Activated T-cell treated with anti-CD3 and anti-CD28 coated beads for 1 hour (primary cell): ENCODE data around the gene TJP3.
"Not testable (repeated sequence)": the region's sequence is repeated elsewhere in the genome, so short reads cannot be mapped to it uniquely, and the experiment has no call there.

ENCODE experiments used
- DNase-seq: peaks from one replicate; pipeline ENCODE4 v3.0.0-alpha.2; 2020; ENCODE audit warnings: low read depth

Gene TJP3

GRCh38 chr19:3745363-3746045 is 37.3 kb downstream of the TJP3 start:
- no peak for DNase-seq

- no peak for DNase-seq
Observed at GRCh38 chr19:3746371-3747056, 38.3 kb downstream of the TJP3 start.

GRCh38 chr19:3748965-3749364 is 40.8 kb downstream of the TJP3 start:
- DNase-seq: no peak

- DNase-seq: no peak
Observed at GRCh38 chr19:3750211-3750610, 42.0 kb downstream of the TJP3 start.

- no peak for DNase-seq
Observed at GRCh38 chr19:3751236-3751635, 43.1 kb downstream of the TJP3 start.

GRCh38 chr19:3752492-3752891 is 44.3 kb downstream of the TJP3 start:
- DNase-seq: no peak

- DNase-seq: no peak
Observed at GRCh38 chr19:3753631-3754410, 45.6 kb downstream of the TJP3 start.

GRCh38 chr19:3757705-3758104 is 49.5 kb downstream of the TJP3 start:
- not testable (repeated sequence) for DNase-seq

GRCh38 chr19:3758297-3758696 is 50.1 kb downstream of the TJP3 start:
- not testable (repeated sequence) for DNase-seq

GRCh38 chr19:3759482-3760254 is 51.5 kb downstream of the TJP3 start:
- DNase-seq: no peak

- DNase-seq: no peak
Observed at GRCh38 chr19:3760871-3761361, 52.7 kb downstream of the TJP3 start.

- DNase-seq: peak; percentile 97
Observed at GRCh38 chr19:3761382-3762129, 53.4 kb downstream of the TJP3 start, which contains the start of gene APBA3. Gene APBA3 (minus strand): TSS chr19:3761692. CDS start chr19:3760264, 1,428 bp downstream.

GRCh38 chr19:3762130-3762473 is 53.9 kb downstream of the TJP3 start:
- no peak for DNase-seq

GRCh38 chr19:3762501-3763459 is 54.6 kb downstream of the TJP3 start, which contains the start of gene MRPL54:
Gene MRPL54 (plus strand): TSS chr19:3762682. CDS start chr19:3762701, 19 bp downstream.
- peak; percentile 99 for DNase-seq

GRCh38 chr19:3765121-3765520 is 56.9 kb downstream of the TJP3 start:
- no peak for DNase-seq

- not testable (repeated sequence) for DNase-seq
Observed at GRCh38 chr19:3765757-3766156, 57.6 kb downstream of the TJP3 start.

GRCh38 chr19:3766520-3766919 is 58.3 kb downstream of the TJP3 start:
- no peak for DNase-seq

GRCh38 chr19:3767050-3767449 is 58.9 kb downstream of the TJP3 start:
- DNase-seq: no peak

- no peak for DNase-seq
Observed at GRCh38 chr19:3768015-3768747, 60.0 kb downstream of the TJP3 start.
